GM19025 (cell line): ENCODE measurements around the gene LAGE3.

Experiments used
- ATAC-seq: cut with Tn5 transposase; IDR thresholded peaks from one replicate; pipeline ENCODE4 v1.9.1; 2021; ENCODE audit warnings: mild to moderate bottlenecking, low read depth, moderate library complexity; ENCODE audit not compliant: unreplicated experiment

LAGE3 gene

DNA sequence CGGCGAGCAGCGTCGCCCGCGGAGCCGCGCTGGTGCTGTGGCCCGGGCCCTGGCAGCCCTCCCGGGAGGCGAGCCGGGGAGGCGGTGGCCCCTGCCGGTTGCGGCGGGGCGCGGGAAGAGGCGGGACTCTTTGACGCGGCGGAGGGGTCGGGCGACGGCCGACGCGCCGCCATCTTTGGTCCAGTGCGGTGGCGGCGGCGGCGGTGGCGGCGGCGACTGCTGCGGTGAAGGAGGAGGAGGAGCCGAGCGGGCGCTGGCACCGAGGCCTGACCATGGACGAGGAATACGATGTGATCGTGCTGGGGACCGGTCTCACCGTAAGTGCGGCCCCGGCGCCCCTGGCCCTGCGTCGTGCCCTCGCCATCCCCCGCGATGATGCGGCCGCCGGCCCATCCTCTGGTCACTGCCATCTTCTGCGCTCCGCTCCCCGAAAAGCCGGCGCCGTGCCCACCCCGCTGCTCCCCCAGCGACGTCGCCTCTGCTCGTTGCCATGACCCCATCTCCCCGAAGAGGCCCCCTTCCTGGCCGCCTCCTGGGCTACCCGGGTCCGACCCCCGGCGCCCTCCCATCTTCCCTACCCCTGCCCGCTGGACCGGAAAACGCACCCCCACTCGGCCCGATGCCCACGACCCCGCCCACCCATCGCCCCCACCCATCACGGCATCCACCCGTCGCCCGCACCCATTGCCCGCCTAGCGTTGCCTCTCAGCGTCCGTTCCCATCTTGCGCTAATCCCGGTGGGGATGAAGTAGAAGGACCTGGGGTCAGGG, 41.9 kb downstream of the LAGE3 start, which contains the start of gene GDI1:
Gene GDI1 (plus strand): TSS at position 172 of the 770 bp plus-strand sequence. CDS start 101 bp downstream, at position 273.
- peak; percentile 48 for ATAC-seq

- peak; percentile 42 for ATAC-seq
Observed at GRCh38 chrX:154436374-154436982, 42.6 kb downstream of the LAGE3 start.

- no peak for ATAC-seq
Observed at GRCh38 chrX:154435171-154435733, 43.8 kb downstream of the LAGE3 start.

GRCh38 chrX:154434394-154435168, 44.5 kb downstream of the LAGE3 start:
- no peak for ATAC-seq

- no peak for ATAC-seq
Observed at GRCh38 chrX:154433605-154434004, 45.5 kb downstream of the LAGE3 start.

GRCh38 chrX:154432210-154432609, 46.9 kb downstream of the LAGE3 start:
- no peak for ATAC-seq

DNA sequence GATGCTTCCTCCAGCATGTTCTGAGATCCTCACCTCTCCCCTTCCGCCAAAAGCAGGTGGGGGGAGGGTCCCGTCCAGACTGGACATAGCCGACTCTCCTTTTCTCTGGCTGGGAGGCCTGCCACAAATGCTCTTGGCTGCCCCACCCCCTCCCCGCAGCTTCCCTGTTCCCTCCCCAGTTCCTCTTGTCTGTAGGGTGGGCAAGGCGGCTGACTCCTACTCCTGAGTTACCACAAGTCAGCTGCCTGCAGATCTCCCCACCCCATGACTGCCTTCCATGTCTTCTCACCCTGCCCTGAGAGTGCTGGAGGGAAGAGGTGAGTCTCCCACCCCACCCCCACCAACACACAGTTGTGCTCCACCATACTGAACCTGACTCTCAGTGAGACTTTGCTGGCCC, 47.7 kb downstream of the LAGE3 start:
- ATAC-seq: no peak

DNA sequence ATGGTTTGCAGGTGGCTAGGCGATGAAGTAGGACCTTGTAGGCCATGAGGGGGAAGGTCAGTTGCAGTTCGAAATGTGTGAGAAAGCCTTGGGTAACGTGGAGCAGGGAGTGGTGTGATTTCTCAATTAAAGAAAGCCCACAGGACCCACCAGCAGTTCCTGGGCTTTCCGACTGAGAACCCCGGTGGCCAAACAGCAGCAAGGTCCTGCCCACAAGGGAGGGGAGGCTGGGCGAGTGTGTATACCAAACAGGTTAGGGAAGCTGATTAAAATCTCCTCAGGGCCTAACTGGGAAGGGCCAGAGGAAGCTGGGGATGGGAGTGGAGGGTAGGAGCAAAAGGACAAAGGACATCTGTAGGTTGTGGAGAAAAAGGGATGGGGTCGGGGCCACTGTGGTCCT, 48.2 kb downstream of the LAGE3 start:
- no peak for ATAC-seq

DNA sequence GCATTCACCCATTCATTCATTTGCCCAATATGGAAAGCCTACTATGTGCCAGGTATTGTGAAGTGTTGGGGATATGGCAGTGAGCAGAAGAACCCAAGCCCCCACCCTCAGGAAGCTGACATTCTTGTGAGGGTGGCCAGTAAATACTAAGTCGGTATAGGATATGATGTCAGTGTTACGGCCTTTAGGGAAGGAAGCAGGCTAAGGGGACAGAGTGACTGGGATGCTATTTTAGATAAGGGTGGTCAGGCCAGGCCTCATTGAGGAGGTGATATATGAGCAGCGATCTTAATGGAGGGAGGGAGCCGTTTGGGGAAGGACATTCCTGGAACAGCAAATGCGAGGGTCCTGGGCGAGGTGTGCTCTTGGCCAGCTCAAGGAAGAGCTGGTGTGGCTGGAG, 48.6 kb downstream of the LAGE3 start:
- ATAC-seq: no peak

DNA sequence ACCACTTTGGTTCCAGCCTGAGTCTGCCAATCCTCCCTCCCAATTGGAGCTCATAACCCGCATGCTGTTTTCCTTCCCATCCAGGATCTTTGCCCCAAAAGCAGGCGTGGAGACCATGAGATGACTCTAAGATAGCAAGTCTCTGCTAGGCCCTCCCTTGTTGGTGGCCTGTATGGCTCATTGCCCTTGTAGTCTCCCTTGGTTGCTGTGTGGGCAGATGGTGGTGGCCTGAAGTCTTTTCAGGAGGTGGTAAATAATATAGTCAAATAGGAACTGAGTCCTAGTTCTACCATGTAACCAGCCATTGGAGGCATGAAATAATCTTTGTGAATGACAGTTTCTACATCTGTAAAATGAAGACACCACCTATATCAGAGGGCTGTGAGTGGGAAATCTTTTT, 49.4 kb downstream of the LAGE3 start:
- ATAC-seq: no peak

- peak; percentile 99 for ATAC-seq
Observed at GRCh38 chrX:154428176-154429171, 50.6 kb downstream of the LAGE3 start, which contains the start of gene ATP6AP1. Gene ATP6AP1 (plus strand): TSS chrX:154428677. CDS start chrX:154428693, 16 bp downstream.
